Spleen (tissue), 11 donors: ENCODE measurements around the gene MRAP. TPM values are rescaled to one million over a fixed set of nuclear protein-coding genes. Genes with fewer than 3 reads are reported as not detected.

Experiments used
- DNase-seq: peaks from one replicate; pipeline ENCODE4 v3.0.0-alpha.2; 2020
- H3K27ac ChIP-seq, 8 donors: fragments of 200-600 bp; sonication (generic) in 7 of 8; 1 replicate in 4 of 8; 2 replicates in 4 of 8; pipeline versions ENCODE4 v1.5.0 to v1.8.0; 2016 to 2021; ENCODE audit warnings: inconsistent platforms in 4 of 8, mild to moderate bottlenecking in 4 of 8, moderate library complexity in 1 of 8
- H3K27me3 ChIP-seq, 7 donors: fragments of 200-600 bp; sonication (generic) in 6 of 7; replicated peaks in 1 of 7; 1 replicate in 4 of 7; 2 replicates in 3 of 7; pipeline versions ENCODE4 v1.5.0 to v1.8.0; 2016 to 2021; ENCODE audit warnings: inconsistent platforms in 3 of 7, mild to moderate bottlenecking in 1 of 7
- H3K36me3 ChIP-seq, 6 donors: fragments of 200-600 bp; sonication (generic) in 5 of 6; 1 replicate in 4 of 6; 2 replicates in 2 of 6; pipeline versions ENCODE4 v1.5.0 to v1.8.0; 2016 to 2021; ENCODE audit warnings: inconsistent platforms in 2 of 6
- H3K4me1 ChIP-seq, 6 donors: fragments of 200-600 bp; sonication (generic) in 5 of 6; 1 replicate in 3 of 6; 2 replicates in 3 of 6; pipeline versions ENCODE4 v1.5.0 to v1.8.0; 2016 to 2021; ENCODE audit warnings: inconsistent platforms in 3 of 6
- H3K4me3 ChIP-seq, 8 donors: fragments of 200-600 bp; sonication (generic) in 7 of 8; 1 replicate in 4 of 8; 2 replicates in 4 of 8; pipeline versions ENCODE4 v1.5.0 to v1.8.0; 2016 to 2021; ENCODE audit warnings: inconsistent platforms in 4 of 8, mild to moderate bottlenecking in 4 of 8, moderate library complexity in 2 of 8
- H3K9me3 ChIP-seq, 8 donors: fragments of 200-600 bp; sonication (generic) in 7 of 8; 1 replicate in 4 of 8; 2 replicates in 4 of 8; pipeline versions ENCODE4 v1.5.0 to v1.8.0; 2016 to 2021; ENCODE audit warnings: inconsistent platforms in 4 of 8
- POLR2A ChIP-seq, 3 donors: fragments of 450-650 bp; IDR thresholded peaks; one replicate each; pipeline ENCODE4 v1.5.1; 2017; ENCODE audit warnings: antibody characterized with exemption in 3 of 3, mild to moderate bottlenecking in 1 of 3
- POLR2AphosphoS5 ChIP-seq, 3 donors: sonication (generic); formaldehyde crosslinking; IDR thresholded peaks; one replicate each; pipeline ENCODE4 v1.5.1; 2017; ENCODE audit warnings: antibody characterized with exemption in 3 of 3
- WGBS, 5 donors: extraction: QIAGEN DNeasy Blood & Tissue Kit in 3 of 5; methylation state at CpG; one replicate each; pipeline versions ENCODE4 v1.1.5 to v1.1.7; 2013 to 2018; 5-methylcytosine and 5-hydroxymethylcytosine counted together
- intact Hi-C: fragments of 100-400 bp; cut with DNase I; formaldehyde crosslinking; loops from one replicate; pipeline ENCODE4 v1.15.0; 2023; ENCODE audit warnings: low total_unique reads
- polyA plus RNA-seq, 3 donors: library from polyadenylated mRNA; stranded (reverse); fragments of 200-250 nt; gene quantifications; one replicate each; pipeline ENCODE4 v1.2.1, GENCODE V29; 2013
- total RNA-seq, 7 donors: library from RNA; depleted of rRNA in 3 of 7; stranded (reverse); fragments of >200 nt in 3 of 7; fragmentation: NEBNext Ultra II Directional in 4 of 7; extraction: Animal tissue kit (Norgen Biotek cat#: 25700) in 4 of 7; gene quantifications; one replicate each; pipeline versions ENCODE4 v1.1.0 to v1.2.1, GENCODE V29; 2016 to 2021
- TF ChIP-seq, protein P1 (sequence below), 11 experiments: fragments of 200-600 bp in 7 of 11; fragments of 450-650 bp in 4 of 11; sonication (generic) in 4 of 11; IDR thresholded peaks in 8 of 11; conservative IDR thresholded peaks in 3 of 11; 1 replicate in 7 of 11; 2 replicates in 4 of 11; pipeline versions ENCODE4 v1.4.0 to v1.8.0; 2016 to 2021; ENCODE audit warnings: antibody characterized with exemption in 11 of 11, inconsistent platforms in 4 of 11, mild to moderate bottlenecking in 1 of 11
- donor health status: healthy with polysubstance abuse.
- donor health status: DM: no; HTN: no; CAD: no; lungs with moderate emphysema.
- donor health status: DM: no; HTN: no; CAD: no.
- donor health status: Bipolar disorder and iron deficiency.
- donor health status: healthy.
- donor health status: DM: no; HTN: no; CAD: no.
- donor health status: DM: yes; HTN: yes; CAD: no.

MRAP gene
- total and polyA plus RNA-seq, 10 donors = 0.09 TPM; not detected in 9

DNA sequence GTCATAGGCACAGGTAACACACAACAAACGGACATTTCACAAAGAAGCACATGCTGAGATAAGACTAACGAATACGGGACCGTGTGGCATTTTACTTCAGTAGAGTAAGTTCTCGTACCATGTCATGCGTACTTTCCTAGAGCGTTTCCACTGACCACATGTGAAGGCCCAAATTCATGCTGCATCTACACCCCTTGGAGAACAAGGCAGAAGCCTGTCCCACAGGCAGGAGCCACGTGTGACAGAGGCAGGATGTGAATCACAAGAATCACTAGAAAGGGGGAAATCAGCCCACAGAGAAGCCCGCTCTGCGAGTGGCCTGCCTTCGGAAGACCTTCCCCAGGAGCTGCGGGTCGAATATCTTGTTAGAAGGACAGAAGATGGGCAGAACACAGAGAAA, 52.3 kb downstream of the MRAP start:
- TF ChIP-seq POLR2AphosphoS5 (IDR thresholded peaks at IDR 0.05) = no peak
- TF ChIP-seq POLR2A (IDR thresholded peaks at IDR 0.05) = no peak
- TF ChIP-seq, protein P1, sequence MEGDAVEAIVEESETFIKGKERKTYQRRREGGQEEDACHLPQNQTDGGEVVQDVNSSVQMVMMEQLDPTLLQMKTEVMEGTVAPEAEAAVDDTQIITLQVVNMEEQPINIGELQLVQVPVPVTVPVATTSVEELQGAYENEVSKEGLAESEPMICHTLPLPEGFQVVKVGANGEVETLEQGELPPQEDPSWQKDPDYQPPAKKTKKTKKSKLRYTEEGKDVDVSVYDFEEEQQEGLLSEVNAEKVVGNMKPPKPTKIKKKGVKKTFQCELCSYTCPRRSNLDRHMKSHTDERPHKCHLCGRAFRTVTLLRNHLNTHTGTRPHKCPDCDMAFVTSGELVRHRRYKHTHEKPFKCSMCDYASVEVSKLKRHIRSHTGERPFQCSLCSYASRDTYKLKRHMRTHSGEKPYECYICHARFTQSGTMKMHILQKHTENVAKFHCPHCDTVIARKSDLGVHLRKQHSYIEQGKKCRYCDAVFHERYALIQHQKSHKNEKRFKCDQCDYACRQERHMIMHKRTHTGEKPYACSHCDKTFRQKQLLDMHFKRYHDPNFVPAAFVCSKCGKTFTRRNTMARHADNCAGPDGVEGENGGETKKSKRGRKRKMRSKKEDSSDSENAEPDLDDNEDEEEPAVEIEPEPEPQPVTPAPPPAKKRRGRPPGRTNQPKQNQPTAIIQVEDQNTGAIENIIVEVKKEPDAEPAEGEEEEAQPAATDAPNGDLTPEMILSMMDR (IDR thresholded peaks at IDR 0.05 in 8 of 11, conservative IDR thresholded peaks at IDR 0.05 in 3 of 11) = no peak
- DNase-seq = no peak
- H3K27ac ChIP-seq = no peak overlapping the region
- no peaks in the 10 kb centered on the region for H3K9me3 ChIP-seq
- H3K4me1 ChIP-seq = no peaks in the 10 kb centered on the region
- no peak overlapping the region for H3K4me3 ChIP-seq
- intact Hi-C loops = no loop called here
- H3K27me3 ChIP-seq = no peaks in the 10 kb centered on the region
- peaks cover 5 to 100% (median 100%) of the 10 kb centered on the region in 6 donors for H3K36me3 ChIP-seq
- 86 to 93% (median 89%) methylated on average over 13 of the region's 13 CpGs for WGBS, 5 donors

DNA sequence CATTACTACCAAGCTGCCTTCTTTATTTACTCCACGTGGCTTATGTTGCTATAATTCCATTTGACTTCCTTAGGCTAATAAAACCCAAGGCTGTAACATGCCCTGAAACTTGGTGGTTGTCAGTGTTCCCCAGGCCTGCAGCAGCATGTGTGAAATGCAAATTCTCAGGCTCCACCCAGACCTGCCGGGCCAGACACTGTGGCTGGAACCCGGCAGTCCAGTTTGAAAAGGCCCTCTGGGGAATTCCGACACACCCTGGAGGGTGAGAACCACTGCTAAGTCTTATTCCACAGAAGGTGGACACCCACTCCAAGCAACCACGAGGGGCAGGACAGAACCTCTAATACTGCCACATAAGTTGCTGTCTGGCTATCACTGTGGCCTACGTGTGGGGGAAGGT, 52.8 kb downstream of the MRAP start:
- Histone ChIP-seq H3K36me3 (peaks cover 5 to 100% (median 100%) of the 10 kb centered on the region in 6 donors), H3K27me3 (no peaks in the 10 kb centered on the region), H3K9me3 (no peaks in the 10 kb centered on the region), H3K27ac (no peak overlapping the region), H3K4me3 (no peak overlapping the region), H3K4me1 (no peaks in the 10 kb centered on the region)
- TF ChIP-seq POLR2A (IDR thresholded peaks at IDR 0.05) = no peak
- TF ChIP-seq POLR2AphosphoS5 (IDR thresholded peaks at IDR 0.05) = no peak
- TF ChIP-seq, protein P1 (IDR thresholded peaks at IDR 0.05 in 8 of 11, conservative IDR thresholded peaks at IDR 0.05 in 3 of 11) = no peak
- DNase-seq = no peak
- WGBS, 5 donors = 79 to 88% (median 85%) methylated on average over 6 of the region's 6 CpGs
- intact Hi-C loops = no loop called here

GRCh38 chr21:32352526-32352925, 53.9 kb downstream of the MRAP start:
- DNase-seq = no peak
- Histone ChIP-seq H3K4me3 (no peak overlapping the region), H3K4me1 (no peaks in the 10 kb centered on the region), H3K36me3 (peaks cover 1 to 100% (median 100%) of the 10 kb centered on the region in 6 donors), H3K27ac (no peak overlapping the region), H3K9me3 (no peaks in the 10 kb centered on the region), H3K27me3 (no peaks in the 10 kb centered on the region)
- TF ChIP-seq, protein P1 (IDR thresholded peaks at IDR 0.05 in 8 of 11, conservative IDR thresholded peaks at IDR 0.05 in 3 of 11) = no peak
- no peak for TF ChIP-seq POLR2A (IDR thresholded peaks at IDR 0.05)
- no peak for TF ChIP-seq POLR2AphosphoS5 (IDR thresholded peaks at IDR 0.05)
- intact Hi-C loops = no loop called here
- WGBS, 5 donors = 93 to 95% (median 94%) methylated on average over 7 of the region's 7 CpGs

GRCh38 chr21:32353002-32353711, 54.5 kb downstream of the MRAP start:
- no peaks in the 10 kb centered on the region for H3K4me1 ChIP-seq
- DNase-seq = no peak
- H3K27me3 ChIP-seq = no peaks in the 10 kb centered on the region
- 92 to 97% (median 95%) methylated on average over 8 of the region's 8 CpGs for WGBS, 5 donors
- no peak overlapping the region for H3K4me3 ChIP-seq
- no peaks in the 10 kb centered on the region for H3K9me3 ChIP-seq
- H3K36me3 ChIP-seq = peaks cover 0 to 100% (median 100%) of the 10 kb centered on the region in 6 donors
- TF ChIP-seq, protein P1 (IDR thresholded peaks at IDR 0.05 in 8 of 11, conservative IDR thresholded peaks at IDR 0.05 in 3 of 11) = no peak
- TF ChIP-seq POLR2A (IDR thresholded peaks at IDR 0.05) (no peak), POLR2AphosphoS5 (IDR thresholded peaks at IDR 0.05) (no peak)
- H3K27ac ChIP-seq = no peak overlapping the region
- intact Hi-C loops = no loop called here
